Smooth muscle cell (in vitro differentiated cells): ENCODE measurements around the gene CAPZB. TPM values are rescaled to one million over a fixed set of nuclear protein-coding genes. Genes with fewer than 3 reads are reported as not detected.
A peak's percentile ranks its signal among the peaks of the same experiment; 100 is the strongest.

Experiments used
- DNase-seq: peaks from one replicate; lab custom pipeline; 2025; ENCODE audit not compliant: unreplicated experiment; lab: John Stamatoyannopoulos, UW
- H2AFZ ChIP-seq: fragments of 200-600 bp; sonication (generic); 2 replicates; pipeline ENCODE4 v1.6.0; 2016; ENCODE audit warnings: antibody characterized with exemption, low read depth, mild to moderate bottlenecking
- H3F3A ChIP-seq: fragments of 200-600 bp; sonication (generic); 2 replicates; pipeline ENCODE4 v1.6.0; 2017; ENCODE audit warnings: antibody characterized with exemption, low read depth
- H3K27ac ChIP-seq: fragments of 200-600 bp; sonication (generic); 2 replicates; pipeline ENCODE4 v1.5.1; 2016; ENCODE audit warnings: low read depth, mild to moderate bottlenecking
- H3K27me3 ChIP-seq: fragments of 200-600 bp; sonication (generic); 2 replicates; pipeline ENCODE4 v1.6.1; 2016; ENCODE audit warnings: low read depth, mild to moderate bottlenecking
- H3K36me3 ChIP-seq: fragments of 200-600 bp; sonication (generic); 2 replicates; pipeline ENCODE4 v1.5.1; 2016; ENCODE audit warnings: low read depth
- H3K4me1 ChIP-seq: fragments of 200-600 bp; sonication (generic); 2 replicates; pipeline ENCODE4 v1.5.1; 2016; ENCODE audit warnings: low read depth
- H3K4me2 ChIP-seq: fragments of 200-600 bp; sonication (generic); 2 replicates; pipeline ENCODE4 v1.6.0; 2016; ENCODE audit warnings: mild to moderate bottlenecking
- H3K4me3 ChIP-seq: fragments of 200-600 bp; sonication (generic); 2 replicates; pipeline ENCODE4 v1.5.1; 2016; ENCODE audit warnings: mild to moderate bottlenecking
- H3K79me2 ChIP-seq: fragments of 200-600 bp; sonication (generic); 2 replicates; pipeline ENCODE4 v1.6.0; 2016; ENCODE audit warnings: low read depth, mild to moderate bottlenecking
- H3K9ac ChIP-seq: fragments of 200-600 bp; sonication (generic); 2 replicates; pipeline ENCODE4 v1.6.0; 2016; ENCODE audit warnings: low read depth
- H3K9me3 ChIP-seq: fragments of 200-600 bp; sonication (generic); replicated peaks from 2 replicates; pipeline ENCODE4 v1.5.1; 2016; ENCODE audit warnings: low read depth
- H4K20me1 ChIP-seq: fragments of 200-600 bp; sonication (generic); 2 replicates; pipeline ENCODE4 v1.6.0; 2016; ENCODE audit warnings: low read depth
- CTCF ChIP-seq: fragments of 200-600 bp; sonication (generic); IDR thresholded peaks from 2 replicates; pipeline ENCODE4 v1.5.1; 2017; ENCODE audit warnings: borderline replicate concordance, mild to moderate bottlenecking, antibody characterized with exemption; ENCODE audit not compliant: insufficient read depth, poor library complexity, severe bottlenecking
- WGBS: methylation state at CpG from one replicate; pipeline ENCODE4 v1.1.7; 2016; ENCODE audit warnings: low lambda C conversion rate; 5-methylcytosine and 5-hydroxymethylcytosine counted together
- polyA plus RNA-seq: library from polyadenylated mRNA; unstranded; fragments of >200 nt; fragmentation: Nextera tagmentation; extraction: Ambion mirVana; gene quantifications from 2 replicates; pipeline ENCODE4 v1.2.1, GENCODE V29; 2016
- total RNA-seq: library from RNA; depleted of rRNA; stranded (reverse); fragments of >200 nt; gene quantifications from 2 replicates; pipeline ENCODE4 v1.2.3, GENCODE V29; 2014

The CAPZB gene
- total and polyA plus RNA-seq, 2 experiments from 2014 or later: 205 to 405 TPM

DNA sequence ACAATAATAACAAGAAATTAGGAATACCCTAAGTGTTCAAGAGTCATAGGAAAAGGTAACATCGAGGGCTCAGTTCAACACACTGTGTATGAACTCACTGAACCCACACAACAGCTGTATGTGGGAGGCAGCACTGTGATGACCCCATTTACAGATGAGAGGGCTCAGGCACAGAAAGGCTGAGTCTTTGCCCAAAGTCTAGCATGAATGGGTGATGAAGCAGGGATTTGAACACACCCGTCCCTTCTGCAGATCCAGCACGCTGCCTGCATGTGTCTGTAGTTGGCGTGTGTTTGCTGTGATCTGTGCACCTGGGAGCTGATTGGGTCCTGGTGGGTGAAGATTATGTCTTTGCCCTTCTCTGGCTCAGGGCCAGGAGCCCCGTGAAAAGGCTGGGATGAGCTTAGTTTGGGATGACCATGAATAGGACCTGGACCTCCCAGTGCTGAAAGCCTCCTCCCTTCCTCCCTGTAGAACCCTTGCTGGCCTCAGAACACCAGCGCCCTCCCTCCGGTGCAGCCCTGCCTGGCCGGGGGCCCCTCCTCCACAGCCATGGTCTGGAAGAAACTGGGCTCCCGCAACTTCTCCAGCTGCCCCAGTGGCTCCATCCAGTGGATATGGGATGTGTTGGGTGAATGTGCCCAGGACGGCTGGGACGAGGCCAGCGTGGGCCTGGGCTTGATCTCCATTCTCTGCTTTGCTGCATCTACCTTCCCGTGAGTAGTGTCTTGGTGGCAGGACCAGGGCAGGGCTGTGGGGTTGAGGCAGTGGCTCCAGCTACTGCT is 168.0 kb downstream of the CAPZB start:
- Histone ChIP-seq H3F3A (no peaks in the 10 kb centered on the region), H3K4me1 (no peaks in the 10 kb centered on the region), H3K9ac (no peak overlapping the region), H3K36me3 (no peaks in the 10 kb centered on the region), H3K4me3 (no peak overlapping the region), H3K9me3 (no peaks in the 10 kb centered on the region), H4K20me1 (peaks cover 26% of the 10 kb centered on the region), H3K27me3 (no peaks in the 10 kb centered on the region), H2AFZ (no peak overlapping the region), H3K4me2 (no peak overlapping the region), H3K79me2 (no peaks in the 10 kb centered on the region), H3K27ac (no peak overlapping the region)
- DNase-seq: no peak
- no peak for TF ChIP-seq CTCF
- 83% methylated on average over 13 of the region's 13 CpGs for WGBS

GRCh38 chr1:19315378-19316198 is 169.8 kb downstream of the CAPZB start:
- Histone ChIP-seq H3K79me2 (no peaks in the 10 kb centered on the region), H2AFZ (no peak overlapping the region), H4K20me1 (peaks cover 24% of the 10 kb centered on the region), H3K36me3 (no peaks in the 10 kb centered on the region), H3K4me1 (peaks cover 3% of the 10 kb centered on the region), H3K9me3 (no peaks in the 10 kb centered on the region), H3K4me2 (peak overlapping the region; percentile 8), H3K4me3 (no peak overlapping the region), H3F3A (no peaks in the 10 kb centered on the region), H3K27ac (no peak overlapping the region), H3K27me3 (no peaks in the 10 kb centered on the region), H3K9ac (no peak overlapping the region)
- DNase-seq: no peak
- WGBS: 74% methylated on average over 17 of the region's 17 CpGs
- TF ChIP-seq CTCF: no peak

GRCh38 chr1:19313961-19314882 is 171.1 kb downstream of the CAPZB start:
- H3K27me3 ChIP-seq: no peaks in the 10 kb centered on the region
- H3K9ac ChIP-seq: no peak overlapping the region
- H3F3A ChIP-seq: no peaks in the 10 kb centered on the region
- no peak for DNase-seq
- H3K79me2 ChIP-seq: peaks cover 4% of the 10 kb centered on the region
- no peak overlapping the region for H3K4me3 ChIP-seq
- peaks cover 3% of the 10 kb centered on the region for H3K4me1 ChIP-seq
- H3K4me2 ChIP-seq: no peak overlapping the region
- peaks cover 34% of the 10 kb centered on the region for H4K20me1 ChIP-seq
- TF ChIP-seq CTCF: no peak
- no peaks in the 10 kb centered on the region for H3K36me3 ChIP-seq
- no peaks in the 10 kb centered on the region for H3K9me3 ChIP-seq
- 94% methylated on average over 10 of the region's 10 CpGs for WGBS
- no peak overlapping the region for H2AFZ ChIP-seq
- no peak overlapping the region for H3K27ac ChIP-seq
